HEK293 (cell line): ENCODE results near the gene CALHM1.

Experiments
- BCL11A ChIP-seq: fragments of 450-650 bp; formaldehyde crosslinking; IDR thresholded peaks from 2 replicates; pipeline ENCODE4 v1.5.1; 2016; ENCODE audit warnings: low read depth, missing biosample characterization, missing genetic modification characterization
- KLF8 ChIP-seq: fragments of 450-650 bp; formaldehyde crosslinking; IDR thresholded peaks from 2 replicates; pipeline ENCODE4 v1.5.1; 2016; ENCODE audit warnings: missing biosample characterization, missing genetic modification characterization
- KLF9 ChIP-seq: fragments of 450-650 bp; formaldehyde crosslinking; IDR thresholded peaks from 2 replicates; pipeline ENCODE4 v1.5.1; 2016; ENCODE audit warnings: missing biosample characterization, missing genetic modification characterization, low read depth
- OSR2 ChIP-seq: fragments of 450-650 bp; formaldehyde crosslinking; IDR thresholded peaks from 2 replicates; pipeline ENCODE4 v1.5.1; 2016; ENCODE audit warnings: missing biosample characterization, missing genetic modification characterization
- RBAK ChIP-seq: fragments of 450-650 bp; formaldehyde crosslinking; IDR thresholded peaks from 2 replicates; pipeline ENCODE4 v1.5.1; 2016; ENCODE audit warnings: missing biosample characterization, missing genetic modification characterization
- REPIN1 ChIP-seq: fragments of 450-650 bp; formaldehyde crosslinking; IDR thresholded peaks from 2 replicates; pipeline ENCODE4 v1.5.1; 2017; ENCODE audit warnings: missing biosample characterization, missing genetic modification characterization, low read depth
- WT1 ChIP-seq: fragments of 450-650 bp; formaldehyde crosslinking; IDR thresholded peaks from 2 replicates; pipeline ENCODE4 v1.5.1; 2016; ENCODE audit warnings: missing biosample characterization, missing genetic modification characterization
- ZBTB17 ChIP-seq: fragments of 450-650 bp; formaldehyde crosslinking; IDR thresholded peaks from 2 replicates; pipeline ENCODE4 v1.5.1; 2016; ENCODE audit warnings: missing biosample characterization, missing genetic modification characterization
- ZBTB20 ChIP-seq: fragments of 450-650 bp; formaldehyde crosslinking; IDR thresholded peaks from 2 replicates; pipeline ENCODE4 v1.5.1; 2016; ENCODE audit warnings: missing biosample characterization, missing genetic modification characterization
- ZBTB7A ChIP-seq: fragments of 450-650 bp; formaldehyde crosslinking; IDR thresholded peaks from 2 replicates; pipeline ENCODE4 v1.5.1; 2016; ENCODE audit warnings: low read depth, missing biosample characterization, missing genetic modification characterization
- ZBTB8A ChIP-seq: fragments of 450-650 bp; formaldehyde crosslinking; IDR thresholded peaks from 2 replicates; pipeline ENCODE4 v1.5.1; 2016; ENCODE audit warnings: missing biosample characterization, missing genetic modification characterization
- ZIC2 ChIP-seq: fragments of 450-650 bp; formaldehyde crosslinking; IDR thresholded peaks from 2 replicates; pipeline ENCODE4 v1.5.1; 2016; ENCODE audit warnings: missing biosample characterization, missing genetic modification characterization
- ZNF155 ChIP-seq: fragments of 450-650 bp; formaldehyde crosslinking; IDR thresholded peaks from 2 replicates; pipeline ENCODE4 v1.5.1; 2016; ENCODE audit warnings: missing biosample characterization, missing genetic modification characterization
- ZNF311 ChIP-seq: fragments of 450-650 bp; formaldehyde crosslinking; IDR thresholded peaks from 2 replicates; pipeline ENCODE4 v1.5.1; 2017; ENCODE audit warnings: missing biosample characterization, missing genetic modification characterization, borderline replicate concordance
- ZNF324 ChIP-seq: fragments of 450-650 bp; formaldehyde crosslinking; IDR thresholded peaks from 2 replicates; pipeline ENCODE4 v1.5.1; 2016; ENCODE audit warnings: missing biosample characterization, missing genetic modification characterization
- ZNF394 ChIP-seq: fragments of 450-650 bp; formaldehyde crosslinking; IDR thresholded peaks from 2 replicates; pipeline ENCODE4 v1.5.1; 2016; ENCODE audit warnings: missing biosample characterization, missing genetic modification characterization, mild to moderate bottlenecking, moderate library complexity, borderline replicate concordance
- ZNF398 ChIP-seq: fragments of 450-650 bp; formaldehyde crosslinking; IDR thresholded peaks from 2 replicates; pipeline ENCODE4 v1.5.1; 2017; ENCODE audit warnings: missing biosample characterization, missing genetic modification characterization
- ZNF423 ChIP-seq: fragments of 450-650 bp; formaldehyde crosslinking; IDR thresholded peaks from 2 replicates; pipeline ENCODE4 v1.5.1; 2016; ENCODE audit warnings: missing biosample characterization, missing genetic modification characterization
- ZNF426 ChIP-seq: fragments of 450-650 bp; formaldehyde crosslinking; IDR thresholded peaks from 2 replicates; pipeline ENCODE4 v1.5.1; 2017; ENCODE audit warnings: missing biosample characterization, missing genetic modification characterization, mild to moderate bottlenecking, inconsistent platforms, moderate library complexity
- ZNF510 ChIP-seq: fragments of 450-650 bp; formaldehyde crosslinking; IDR thresholded peaks from 2 replicates; pipeline ENCODE4 v1.5.1; 2018; ENCODE audit warnings: mild to moderate bottlenecking, missing genetic modification characterization, missing biosample characterization; ENCODE audit not compliant: insufficient replicate concordance
- ZNF529 ChIP-seq: fragments of 450-650 bp; formaldehyde crosslinking; IDR thresholded peaks from 2 replicates; pipeline ENCODE4 v1.5.1; 2017; ENCODE audit warnings: missing genetic modification characterization, missing biosample characterization; ENCODE audit not compliant: insufficient replicate concordance
- ZNF548 ChIP-seq: fragments of 450-650 bp; formaldehyde crosslinking; IDR thresholded peaks from 2 replicates; pipeline ENCODE4 v1.5.1; 2016; ENCODE audit warnings: missing biosample characterization, missing genetic modification characterization
- ZNF600 ChIP-seq: fragments of 450-650 bp; formaldehyde crosslinking; IDR thresholded peaks from 2 replicates; pipeline ENCODE4 v1.5.1; 2016; ENCODE audit warnings: missing biosample characterization, missing genetic modification characterization
- ZNF747 ChIP-seq: fragments of 450-650 bp; formaldehyde crosslinking; IDR thresholded peaks from 2 replicates; pipeline ENCODE4 v1.5.1; 2016; ENCODE audit warnings: missing biosample characterization, missing genetic modification characterization
- ZNF777 ChIP-seq: fragments of 450-650 bp; formaldehyde crosslinking; IDR thresholded peaks from 2 replicates; pipeline ENCODE4 v1.5.1; 2017; ENCODE audit warnings: missing biosample characterization, missing genetic modification characterization, borderline replicate concordance
- TF ChIP-seq, protein P1 (sequence below): fragments of 450-650 bp; formaldehyde crosslinking; IDR thresholded peaks from 2 replicates; pipeline ENCODE4 v1.5.1; 2016; ENCODE audit warnings: missing biosample characterization, missing genetic modification characterization
- TF ChIP-seq, protein P2 (sequence below): fragments of 450-650 bp; formaldehyde crosslinking; IDR thresholded peaks from 2 replicates; pipeline ENCODE4 v1.5.1; 2016; ENCODE audit warnings: missing biosample characterization, missing genetic modification characterization
- TF ChIP-seq, protein P3 (sequence below): fragments of 450-650 bp; formaldehyde crosslinking; IDR thresholded peaks from 2 replicates; pipeline ENCODE4 v1.5.1; 2016; ENCODE audit warnings: missing biosample characterization, missing genetic modification characterization

Gene CALHM1

GRCh38 chr10:103493916-103494877 is 35.5 kb upstream of the CALHM1 start (continued):
- no peak for TF ChIP-seq ZNF394 (tag by site-specific recombination)
- TF ChIP-seq ZNF311 (tag by site-specific recombination) = no peak
- no peak for TF ChIP-seq ZNF747 (tag by site-specific recombination)
- TF ChIP-seq, protein P1, sequence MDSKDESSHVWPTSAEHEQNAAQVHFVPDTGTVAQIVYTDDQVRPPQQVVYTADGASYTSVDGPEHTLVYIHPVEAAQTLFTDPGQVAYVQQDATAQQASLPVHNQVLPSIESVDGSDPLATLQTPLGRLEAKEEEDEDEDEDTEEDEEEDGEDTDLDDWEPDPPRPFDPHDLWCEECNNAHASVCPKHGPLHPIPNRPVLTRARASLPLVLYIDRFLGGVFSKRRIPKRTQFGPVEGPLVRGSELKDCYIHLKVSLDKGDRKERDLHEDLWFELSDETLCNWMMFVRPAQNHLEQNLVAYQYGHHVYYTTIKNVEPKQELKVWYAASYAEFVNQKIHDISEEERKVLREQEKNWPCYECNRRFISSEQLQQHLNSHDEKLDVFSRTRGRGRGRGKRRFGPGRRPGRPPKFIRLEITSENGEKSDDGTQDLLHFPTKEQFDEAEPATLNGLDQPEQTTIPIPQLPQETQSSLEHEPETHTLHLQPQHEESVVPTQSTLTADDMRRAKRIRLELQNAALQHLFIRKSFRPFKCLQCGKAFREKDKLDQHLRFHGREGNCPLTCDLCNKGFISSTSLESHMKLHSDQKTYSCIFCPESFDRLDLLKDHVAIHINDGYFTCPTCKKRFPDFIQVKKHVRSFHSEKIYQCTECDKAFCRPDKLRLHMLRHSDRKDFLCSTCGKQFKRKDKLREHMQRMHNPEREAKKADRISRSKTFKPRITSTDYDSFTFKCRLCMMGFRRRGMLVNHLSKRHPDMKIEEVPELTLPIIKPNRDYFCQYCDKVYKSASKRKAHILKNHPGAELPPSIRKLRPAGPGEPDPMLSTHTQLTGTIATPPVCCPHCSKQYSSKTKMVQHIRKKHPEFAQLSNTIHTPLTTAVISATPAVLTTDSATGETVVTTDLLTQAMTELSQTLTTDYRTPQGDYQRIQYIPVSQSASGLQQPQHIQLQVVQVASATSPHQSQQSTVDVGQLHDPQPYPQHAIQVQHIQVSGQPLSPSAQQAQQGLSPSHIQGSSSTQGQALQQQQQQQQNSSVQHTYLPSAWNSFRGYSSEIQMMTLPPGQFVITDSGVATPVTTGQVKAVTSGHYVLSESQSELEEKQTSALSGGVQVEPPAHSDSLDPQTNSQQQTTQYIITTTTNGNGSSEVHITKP (tag by site-specific recombination) = peak; percentile 65
- peak; percentile 33; the same call in 1 of the 2 replicates for TF ChIP-seq ZBTB20 (tag by site-specific recombination)
- TF ChIP-seq ZNF324 (tag by site-specific recombination) = no peak
- 0 out of 2 replicates have a peak, but pooled peaks have one; percentile 38 for TF ChIP-seq ZNF398 (tag by site-specific recombination)
- no peak for TF ChIP-seq ZNF426 (tag by site-specific recombination)
- TF ChIP-seq ZNF600 (tag by site-specific recombination) = peak; percentile 70; the same call in 1 of the 2 replicates
- TF ChIP-seq REPIN1 (tag by site-specific recombination) = no peak
- peak; percentile 17; the same call in 1 of the 2 replicates for TF ChIP-seq KLF8
- TF ChIP-seq ZNF529 = no peak
- 0 out of 2 replicates have a peak, but pooled peaks have one; percentile 29 for TF ChIP-seq WT1
- no peak for TF ChIP-seq ZNF548 (tag by site-specific recombination)
- peak; percentile 83 for TF ChIP-seq ZNF777 (tag by site-specific recombination)
- TF ChIP-seq ZIC2 (tag by site-specific recombination) = peak; percentile 97
- no peak for TF ChIP-seq ZNF510 (tag by site-specific recombination)
- TF ChIP-seq BCL11A (tag by site-specific recombination) = 0 out of 2 replicates have a peak, but pooled peaks have one; percentile 20
- 0 out of 2 replicates have a peak, but pooled peaks have one; percentile 31 for TF ChIP-seq ZBTB7A
- TF ChIP-seq ZNF155 (tag by site-specific recombination) = no peak
- 0 out of 2 replicates have a peak, but pooled peaks have one; percentile 16 for TF ChIP-seq ZNF423 (tag by site-specific recombination)
- TF ChIP-seq, protein P2, sequence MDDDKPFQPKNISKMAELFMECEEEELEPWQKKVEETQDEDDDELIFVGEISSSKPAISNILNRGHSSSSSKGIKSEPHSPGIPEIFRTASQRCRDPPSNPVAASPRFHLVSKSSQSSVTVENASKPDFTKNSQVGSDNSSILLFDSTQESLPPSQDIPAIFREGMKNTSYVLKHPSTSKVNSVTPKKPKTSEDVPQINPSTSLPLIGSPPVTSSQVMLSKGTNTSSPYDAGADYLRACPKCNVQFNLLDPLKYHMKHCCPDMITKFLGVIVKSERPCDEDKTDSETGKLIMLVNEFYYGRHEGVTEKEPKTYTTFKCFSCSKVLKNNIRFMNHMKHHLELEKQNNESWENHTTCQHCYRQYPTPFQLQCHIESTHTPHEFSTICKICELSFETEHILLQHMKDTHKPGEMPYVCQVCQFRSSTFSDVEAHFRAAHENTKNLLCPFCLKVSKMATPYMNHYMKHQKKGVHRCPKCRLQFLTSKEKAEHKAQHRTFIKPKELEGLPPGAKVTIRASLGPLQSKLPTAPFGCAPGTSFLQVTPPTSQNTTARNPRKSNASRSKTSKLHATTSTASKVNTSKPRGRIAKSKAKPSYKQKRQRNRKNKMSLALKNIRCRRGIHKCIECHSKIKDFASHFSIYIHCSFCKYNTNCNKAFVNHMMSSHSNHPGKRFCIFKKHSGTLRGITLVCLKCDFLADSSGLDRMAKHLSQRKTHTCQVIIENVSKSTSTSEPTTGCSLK (tag by site-specific recombination) = no peak
- TF ChIP-seq RBAK (tag by site-specific recombination) = no peak
- peak; percentile 92 for TF ChIP-seq ZBTB17 (tag by site-specific recombination)
- TF ChIP-seq ZBTB8A (tag by site-specific recombination) = no peak
- peak; percentile 64 for TF ChIP-seq KLF9 (tag by site-specific recombination)
- TF ChIP-seq OSR2 (tag by site-specific recombination) = no peak
- TF ChIP-seq, protein P3, sequence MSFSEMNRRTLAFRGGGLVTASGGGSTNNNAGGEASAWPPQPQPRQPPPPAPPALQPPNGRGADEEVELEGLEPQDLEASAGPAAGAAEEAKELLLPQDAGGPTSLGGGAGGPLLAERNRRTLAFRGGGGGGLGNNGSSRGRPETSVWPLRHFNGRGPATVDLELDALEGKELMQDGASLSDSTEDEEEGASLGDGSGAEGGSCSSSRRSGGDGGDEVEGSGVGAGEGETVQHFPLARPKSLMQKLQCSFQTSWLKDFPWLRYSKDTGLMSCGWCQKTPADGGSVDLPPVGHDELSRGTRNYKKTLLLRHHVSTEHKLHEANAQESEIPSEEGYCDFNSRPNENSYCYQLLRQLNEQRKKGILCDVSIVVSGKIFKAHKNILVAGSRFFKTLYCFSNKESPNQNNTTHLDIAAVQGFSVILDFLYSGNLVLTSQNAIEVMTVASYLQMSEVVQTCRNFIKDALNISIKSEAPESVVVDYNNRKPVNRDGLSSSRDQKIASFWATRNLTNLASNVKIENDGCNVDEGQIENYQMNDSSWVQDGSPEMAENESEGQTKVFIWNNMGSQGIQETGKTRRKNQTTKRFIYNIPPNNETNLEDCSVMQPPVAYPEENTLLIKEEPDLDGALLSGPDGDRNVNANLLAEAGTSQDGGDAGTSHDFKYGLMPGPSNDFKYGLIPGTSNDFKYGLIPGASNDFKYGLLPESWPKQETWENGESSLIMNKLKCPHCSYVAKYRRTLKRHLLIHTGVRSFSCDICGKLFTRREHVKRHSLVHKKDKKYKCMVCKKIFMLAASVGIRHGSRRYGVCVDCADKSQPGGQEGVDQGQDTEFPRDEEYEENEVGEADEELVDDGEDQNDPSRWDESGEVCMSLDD (tag by site-specific recombination) = peak; percentile 73
